CD4-positive, alpha-beta T cell treated with Interleukin-12 subunit alpha and Interleukin-12 subunit beta, for 1 hour (primary cell): ENCODE measurements around the gene REEP6.

ENCODE experiments used
- DNase-seq: peaks from one replicate; pipeline ENCODE4 v3.0.0-alpha.2; 2020

REEP6 gene

GRCh38 chr19:1457031-1457739 is 33.8 kb upstream of the REEP6 start:
- DNase-seq = no peak

- DNase-seq = no peak
Measured at GRCh38 chr19:1457892-1458291, 33.1 kb upstream of the REEP6 start.

- no peak for DNase-seq
Measured at GRCh38 chr19:1459479-1459878, 31.5 kb upstream of the REEP6 start.

GRCh38 chr19:1460033-1460995 is 30.7 kb upstream of the REEP6 start:
- DNase-seq = no peak

- DNase-seq = no peak
Measured at GRCh38 chr19:1461862-1462261, 29.1 kb upstream of the REEP6 start.

- peak; percentile 44 for DNase-seq
Measured at GRCh38 chr19:1465191-1466016, 25.6 kb upstream of the REEP6 start.

- no peak for DNase-seq
Measured at GRCh38 chr19:1466018-1466460, 24.9 kb upstream of the REEP6 start.

GRCh38 chr19:1466461-1467214 is 24.3 kb upstream of the REEP6 start:
- no peak for DNase-seq

- DNase-seq = no peak
Measured at GRCh38 chr19:1467215-1467489, 23.8 kb upstream of the REEP6 start.

GRCh38 chr19:1467490-1468273 is 23.3 kb upstream of the REEP6 start:
- no peak for DNase-seq

- DNase-seq = no peak
Measured at GRCh38 chr19:1468274-1468820, 22.6 kb upstream of the REEP6 start.

GRCh38 chr19:1468821-1469254 is 22.1 kb upstream of the REEP6 start:
- peak; percentile 31 for DNase-seq

- DNase-seq = peak; percentile 34
Measured at GRCh38 chr19:1469255-1470054, 21.5 kb upstream of the REEP6 start.

GRCh38 chr19:1470055-1470304 is 21.0 kb upstream of the REEP6 start:
- no peak for DNase-seq

- DNase-seq = peak; percentile 78
Measured at GRCh38 chr19:1470305-1471009, 20.5 kb upstream of the REEP6 start.

- peak; percentile 26 for DNase-seq
Measured at GRCh38 chr19:1471010-1471514, 19.9 kb upstream of the REEP6 start.

- peak; percentile 27 for DNase-seq
Measured at GRCh38 chr19:1471515-1472160, 19.3 kb upstream of the REEP6 start.

GRCh38 chr19:1472231-1473084 is 18.5 kb upstream of the REEP6 start:
- DNase-seq = no peak
